GM18867 (cell line): ENCODE data around the gene CCT8L2.
"Not testable (repeated sequence)": the region's sequence is repeated elsewhere in the genome, so short reads cannot be mapped to it uniquely, and the experiment has no call there.

ENCODE experiments used
- ATAC-seq: cut with Tn5 transposase; IDR thresholded peaks from one replicate; pipeline ENCODE4 v1.9.1; 2021; ENCODE audit warnings: mild to moderate bottlenecking, moderate library complexity; ENCODE audit not compliant: unreplicated experiment

The CCT8L2 gene

GRCh38 chr22:16559996-16560395 lies 32.6 kb downstream of the CCT8L2 start:
- not testable (repeated sequence) for ATAC-seq

DNA sequence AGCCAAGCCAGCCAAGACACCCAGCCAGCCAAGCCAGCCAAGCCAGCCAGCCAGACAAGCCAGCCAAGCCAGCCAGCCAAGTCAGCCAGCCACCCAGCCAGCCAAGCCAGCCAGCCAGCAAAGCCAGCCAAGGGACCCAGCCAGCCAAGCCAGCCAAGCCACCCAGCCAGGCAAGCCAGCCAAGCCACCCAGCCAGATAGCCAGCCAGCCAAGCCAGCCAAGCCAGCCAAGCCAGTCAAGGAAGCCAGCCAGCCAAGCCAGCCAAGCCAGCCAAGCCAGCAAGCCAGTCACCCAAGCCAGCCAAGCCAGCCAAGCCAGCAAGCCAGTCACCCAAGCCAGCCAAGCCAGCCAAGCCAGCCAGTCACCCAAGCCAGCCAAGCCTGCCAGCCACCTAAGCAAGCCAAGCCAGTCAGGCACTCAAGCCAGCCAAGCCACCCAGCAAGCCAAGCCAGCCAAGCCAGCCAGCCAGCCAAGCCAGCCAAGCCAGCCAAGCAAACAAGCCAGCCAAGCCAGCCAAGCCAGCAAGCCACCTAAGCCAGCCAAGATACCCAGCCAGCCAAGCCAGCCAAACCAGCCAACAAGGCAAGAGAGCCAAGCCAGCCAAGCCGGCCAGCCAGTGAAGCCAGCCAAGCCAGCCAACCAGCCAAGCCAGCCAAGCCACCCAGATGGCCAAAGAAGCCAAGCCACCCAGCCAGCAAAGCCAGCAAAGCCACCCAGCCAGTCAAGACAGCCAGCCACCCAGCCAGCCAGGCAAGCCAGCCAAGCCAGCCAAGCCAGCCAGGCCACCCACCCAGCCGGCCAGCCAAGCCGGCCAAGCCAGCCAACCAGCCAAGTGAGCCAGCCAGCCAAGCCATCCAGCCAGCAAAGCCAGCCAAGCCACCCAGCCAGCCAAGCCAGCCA lies 33.3 kb downstream of the CCT8L2 start:
- ATAC-seq = no peak

DNA sequence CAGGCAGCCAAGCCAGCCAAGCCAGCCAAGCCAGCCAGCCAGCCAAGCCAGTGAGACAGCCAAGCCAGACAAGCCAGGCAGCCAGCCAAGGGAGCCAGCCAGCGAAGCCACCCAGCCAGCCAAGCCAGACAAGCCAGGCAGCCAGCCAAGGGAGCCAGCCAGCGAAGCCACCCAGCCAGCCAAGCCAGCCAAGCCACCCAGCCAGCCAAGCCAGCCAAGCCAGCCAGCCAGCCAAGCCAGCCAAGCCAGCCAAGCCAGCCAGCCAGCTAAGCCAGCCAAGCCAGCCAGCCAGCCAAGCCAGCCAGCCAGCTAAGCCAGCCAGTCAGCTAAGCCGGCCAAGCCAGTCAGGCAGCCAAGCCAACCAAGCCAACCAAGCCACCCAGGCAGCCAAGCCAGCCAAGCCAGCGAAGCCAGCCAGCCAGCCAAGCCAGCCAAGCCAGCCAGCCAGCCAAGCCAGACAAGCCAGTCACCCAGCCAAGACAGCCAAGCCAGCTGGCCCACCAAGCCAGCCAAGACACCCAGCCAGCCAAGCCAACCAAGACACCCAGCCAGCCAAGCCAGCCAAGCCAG lies 34.1 kb downstream of the CCT8L2 start:
- ATAC-seq = not testable (repeated sequence)

DNA sequence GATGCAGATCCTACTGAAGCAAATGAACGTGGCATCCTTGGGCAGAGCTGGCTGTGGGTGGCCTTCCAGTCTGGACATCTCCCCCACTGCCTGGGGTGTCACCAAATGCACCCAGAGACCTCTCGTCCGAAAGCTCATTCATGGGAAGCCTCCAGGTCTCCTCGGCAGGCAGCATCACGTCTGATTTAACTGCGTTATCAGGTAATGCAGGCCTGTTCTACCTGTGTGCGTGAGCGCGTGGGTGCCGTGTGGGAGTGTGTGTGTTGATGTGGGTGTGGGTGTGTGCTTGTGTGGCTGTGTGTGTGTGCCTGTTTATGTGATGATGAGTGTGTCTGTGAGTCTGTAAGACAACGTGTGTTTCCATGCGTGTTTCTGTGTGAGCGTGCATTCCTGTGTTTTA lies 35.1 kb downstream of the CCT8L2 start:
- ATAC-seq = not testable (repeated sequence)

GRCh38 chr22:16555077-16555994 lies 37.3 kb downstream of the CCT8L2 start:
- not testable (repeated sequence) for ATAC-seq

DNA sequence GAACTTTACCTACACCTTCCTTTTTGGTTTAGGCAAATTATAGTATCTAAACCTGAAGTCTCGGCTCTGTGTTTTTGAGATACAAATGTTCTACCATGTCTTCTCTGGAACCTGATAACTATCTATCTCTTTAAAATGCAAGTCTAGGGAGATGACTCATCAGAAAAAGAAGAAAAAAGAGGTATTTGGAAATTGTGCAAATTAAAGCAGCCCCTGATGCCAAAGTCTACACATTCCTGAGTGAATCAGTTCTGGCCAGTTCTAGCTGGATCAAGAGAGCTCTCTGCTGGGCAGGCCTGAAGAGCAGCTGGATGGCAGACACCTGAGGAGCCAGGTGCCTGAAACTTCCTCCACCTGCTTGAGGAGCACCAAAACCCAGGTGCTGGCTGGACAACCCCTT lies 49.3 kb downstream of the CCT8L2 start:
- not testable (repeated sequence) for ATAC-seq
